GM21423 (cell line): Measurements from ENCODE around the gene NPAS4.
"Not testable (repeated sequence)": the region's sequence is repeated elsewhere in the genome, so short reads cannot be mapped to it uniquely, and the experiment has no call there.

Experiments used
- ATAC-seq: cut with Tn5 transposase; IDR thresholded peaks from one replicate; pipeline ENCODE4 v1.9.1; 2021; ENCODE audit warnings: mild to moderate bottlenecking, moderate library complexity; ENCODE audit not compliant: unreplicated experiment

NPAS4 gene

GRCh38 chr11:66420671-66421476, at the start of gene NPAS4:
TSS of gene NPAS4 (plus strand) at chr11:66421035. CDS start at chr11:66421180, 145 bp downstream.
- no peak for ATAC-seq

DNA sequence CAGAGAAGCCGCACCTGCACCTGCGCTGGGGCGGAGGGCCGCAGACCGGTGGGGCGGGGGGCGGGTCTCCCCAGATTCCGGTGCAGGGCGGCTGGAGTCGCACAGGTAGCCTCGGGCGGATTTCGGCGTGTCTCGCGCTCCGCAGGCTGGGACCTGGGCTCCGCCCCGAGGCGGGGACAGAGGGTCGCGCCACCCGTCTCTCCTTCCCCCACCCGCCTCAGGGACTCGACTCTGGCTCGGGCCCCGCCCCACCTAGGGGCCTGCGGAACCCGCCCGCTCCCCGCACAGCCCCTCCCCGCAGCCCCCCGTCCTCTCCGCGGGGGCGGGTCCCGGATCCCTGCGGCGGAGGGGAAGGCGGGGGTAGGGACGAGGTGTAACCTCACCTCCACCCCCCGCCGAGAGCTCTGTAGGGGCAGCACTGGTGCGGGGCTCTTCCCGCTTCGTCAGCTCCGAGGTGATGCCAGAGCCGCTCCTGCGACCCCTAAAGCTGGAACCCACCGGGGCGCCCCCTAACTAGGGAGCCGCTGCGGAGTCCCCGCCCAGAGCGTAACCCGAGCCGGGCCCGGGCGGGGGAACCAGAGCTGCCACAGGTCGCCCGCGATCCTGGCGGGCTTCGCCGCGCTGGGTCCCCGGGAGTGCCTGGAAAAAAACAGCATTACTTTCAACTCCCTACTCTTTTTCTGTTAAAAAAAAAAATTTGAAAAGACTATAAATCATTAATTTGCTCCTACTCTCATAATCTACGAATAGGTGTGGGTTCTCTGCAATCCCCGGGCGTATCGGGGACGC, 49.0 kb upstream of the NPAS4 start, which contains the start of gene SLC29A2:
Gene SLC29A2 (minus strand): TSS at position 134 of the 789 bp plus-strand sequence. CDS start 169 bp downstream, outside the sequence.
- peak; percentile 53 for ATAC-seq

DNA sequence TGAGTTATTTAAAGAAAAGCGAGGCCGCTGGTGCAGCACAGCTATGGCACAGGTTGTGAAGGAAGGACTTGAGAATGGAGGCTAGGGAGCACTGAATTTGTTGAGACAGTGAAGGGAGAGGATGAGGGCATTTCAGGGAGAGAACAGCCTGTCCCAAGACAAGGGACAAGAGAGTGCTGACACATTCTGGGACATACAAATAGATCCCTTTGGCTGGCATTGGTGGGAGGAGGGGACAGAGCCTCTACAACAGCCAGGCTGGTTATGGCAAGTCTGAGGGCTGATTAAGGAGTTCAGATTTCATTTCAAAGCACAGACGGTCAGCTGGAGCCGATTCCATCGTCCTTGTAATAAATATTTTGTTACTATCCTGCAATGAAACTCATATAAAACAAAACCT, 47.6 kb upstream of the NPAS4 start:
- no peak for ATAC-seq

DNA sequence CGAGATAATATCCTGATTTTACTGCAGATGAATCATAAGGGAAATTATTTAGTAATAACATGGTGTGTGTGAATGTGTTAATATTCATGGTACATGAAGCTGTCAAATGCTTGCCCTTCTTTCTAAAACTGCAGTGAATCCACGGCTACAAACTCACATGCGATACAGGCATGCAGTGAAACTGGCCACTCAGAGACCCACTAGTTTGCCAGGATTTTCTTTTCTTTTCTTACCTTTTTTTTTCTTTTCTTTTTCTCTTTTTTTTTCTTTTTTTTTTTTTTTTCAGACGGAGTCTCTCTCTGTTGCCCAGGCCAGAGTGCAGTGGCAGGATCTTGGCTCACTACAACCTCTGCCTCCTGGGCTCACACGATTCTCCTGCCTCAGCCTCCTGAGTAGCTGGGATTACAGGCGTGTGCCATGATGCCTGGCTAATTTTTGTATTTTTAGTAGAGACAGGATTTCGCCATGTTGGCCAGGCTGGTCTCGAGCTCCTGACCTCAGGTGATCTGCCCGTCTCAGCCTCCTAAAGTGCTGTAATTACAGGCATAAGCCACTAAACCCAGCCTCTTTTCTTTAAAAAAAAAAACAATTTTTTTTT, 47.0 kb upstream of the NPAS4 start:
- not testable (repeated sequence) for ATAC-seq

GRCh38 chr11:66380264-66380663, 40.6 kb upstream of the NPAS4 start:
- ATAC-seq: not testable (repeated sequence)

- ATAC-seq: not testable (repeated sequence)
Observed at GRCh38 chr11:66384316-66384715, 36.5 kb upstream of the NPAS4 start.

DNA sequence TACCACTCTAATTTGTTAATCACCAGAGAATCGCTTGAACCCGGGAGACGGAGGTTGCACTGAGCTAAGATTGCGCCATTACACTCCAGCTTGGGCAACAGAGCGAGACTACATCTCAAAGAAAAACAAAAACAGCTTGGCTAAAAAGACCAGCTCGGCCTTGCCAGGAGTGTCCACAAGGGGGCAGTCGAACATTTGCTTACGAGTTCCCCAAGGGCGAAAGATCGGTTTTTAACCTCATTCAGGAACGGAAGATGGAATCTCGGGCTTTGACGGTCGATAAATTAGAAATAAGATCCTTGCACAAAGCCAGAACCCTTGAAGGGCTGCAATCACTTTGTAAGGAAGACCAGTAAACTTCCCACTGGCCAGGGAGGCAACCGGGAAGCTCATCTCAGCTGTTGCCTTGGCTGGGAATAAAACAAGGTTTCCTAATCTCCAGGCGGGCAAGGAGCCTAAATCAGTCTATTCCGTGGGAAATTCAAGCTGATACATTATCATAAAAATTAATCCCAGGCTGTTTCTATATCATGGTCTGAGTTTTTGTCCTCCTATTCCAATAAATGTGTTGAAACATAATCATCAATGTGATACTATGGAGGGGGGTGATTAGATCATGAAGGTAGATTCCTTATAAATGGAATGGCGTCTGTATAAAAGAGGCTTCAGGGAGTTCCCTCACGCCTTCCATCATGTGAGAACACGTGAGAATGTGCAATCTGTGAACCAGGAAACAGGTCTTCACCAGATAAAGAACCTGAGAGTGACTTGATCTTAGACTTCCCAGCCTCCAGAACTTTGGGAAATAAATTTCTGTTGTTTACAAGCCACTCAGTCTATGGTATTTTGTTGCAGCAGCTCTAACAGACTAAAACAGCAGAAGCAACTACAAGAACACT, 34.4 kb upstream of the NPAS4 start:
- no peak for ATAC-seq

DNA sequence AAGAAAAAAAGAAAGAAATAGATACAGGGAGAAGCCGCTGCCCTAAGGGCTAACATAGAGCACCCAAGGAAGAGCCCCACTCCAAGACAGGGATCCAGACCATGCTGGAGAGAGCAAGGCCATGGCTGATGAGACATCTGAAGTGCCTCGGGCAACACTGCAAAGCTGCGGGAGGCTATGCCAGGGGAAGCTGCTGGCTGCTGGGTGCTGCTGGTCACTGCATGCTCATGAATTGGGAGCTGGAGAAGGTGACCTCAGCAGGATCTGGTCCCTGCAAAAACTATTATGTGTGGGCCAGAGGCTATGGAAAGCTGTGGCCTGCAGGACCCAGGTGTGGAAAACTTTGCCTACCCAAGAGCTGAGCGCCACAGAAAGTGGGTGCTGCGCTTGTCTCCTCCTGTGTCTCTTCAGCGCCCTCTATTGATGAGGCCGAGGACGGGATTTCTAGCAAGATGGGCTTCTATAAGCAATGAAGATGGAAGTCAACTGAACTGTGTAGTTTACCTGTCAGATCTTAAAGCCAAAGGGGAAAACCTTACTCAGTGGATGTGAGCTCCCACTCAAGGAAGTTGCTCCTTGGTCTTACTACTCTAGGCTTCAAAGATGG, 32.0 kb upstream of the NPAS4 start:
- ATAC-seq: no peak

DNA sequence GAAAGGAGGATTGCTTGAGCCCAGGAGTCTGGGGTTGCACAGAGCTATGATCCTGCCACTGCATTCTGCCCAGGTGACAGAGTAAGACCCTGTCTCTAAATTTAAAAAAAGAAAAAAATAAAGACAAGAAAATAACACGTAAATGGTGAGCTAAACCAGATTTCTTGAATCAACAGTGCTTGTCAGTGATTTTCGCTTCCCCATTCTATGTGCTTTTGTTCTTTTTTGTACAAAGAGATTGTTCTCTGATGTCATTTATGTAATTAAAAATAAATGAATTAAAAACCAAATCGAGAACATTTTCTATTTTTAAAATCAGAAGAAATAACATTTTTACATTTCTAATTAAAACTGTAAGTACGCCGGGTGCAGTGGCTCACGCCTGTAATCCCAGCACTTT, 29.5 kb upstream of the NPAS4 start:
- ATAC-seq: no peak

GRCh38 chr11:66393954-66394353, 26.9 kb upstream of the NPAS4 start:
- ATAC-seq: no peak

DNA sequence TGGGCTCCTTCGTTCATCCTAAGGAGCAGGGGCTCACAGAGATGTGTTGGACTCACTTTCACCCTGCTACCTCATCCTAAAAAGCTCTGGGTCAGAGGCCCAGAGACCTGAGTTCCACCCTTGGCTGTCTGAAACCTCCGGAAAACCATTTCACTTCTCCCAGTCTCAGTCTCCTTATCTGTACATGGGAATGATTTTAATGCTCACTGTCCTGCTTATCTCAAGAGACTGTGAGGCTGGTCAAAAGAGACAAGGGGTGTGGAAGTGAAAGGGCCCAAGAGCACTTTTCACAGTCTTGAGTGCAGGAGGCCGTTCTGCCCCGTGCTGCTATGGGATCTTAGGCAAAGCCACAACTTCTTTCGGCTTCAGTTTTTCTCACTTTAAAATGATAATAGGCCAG, 13.2 kb upstream of the NPAS4 start:
- no peak for ATAC-seq

DNA sequence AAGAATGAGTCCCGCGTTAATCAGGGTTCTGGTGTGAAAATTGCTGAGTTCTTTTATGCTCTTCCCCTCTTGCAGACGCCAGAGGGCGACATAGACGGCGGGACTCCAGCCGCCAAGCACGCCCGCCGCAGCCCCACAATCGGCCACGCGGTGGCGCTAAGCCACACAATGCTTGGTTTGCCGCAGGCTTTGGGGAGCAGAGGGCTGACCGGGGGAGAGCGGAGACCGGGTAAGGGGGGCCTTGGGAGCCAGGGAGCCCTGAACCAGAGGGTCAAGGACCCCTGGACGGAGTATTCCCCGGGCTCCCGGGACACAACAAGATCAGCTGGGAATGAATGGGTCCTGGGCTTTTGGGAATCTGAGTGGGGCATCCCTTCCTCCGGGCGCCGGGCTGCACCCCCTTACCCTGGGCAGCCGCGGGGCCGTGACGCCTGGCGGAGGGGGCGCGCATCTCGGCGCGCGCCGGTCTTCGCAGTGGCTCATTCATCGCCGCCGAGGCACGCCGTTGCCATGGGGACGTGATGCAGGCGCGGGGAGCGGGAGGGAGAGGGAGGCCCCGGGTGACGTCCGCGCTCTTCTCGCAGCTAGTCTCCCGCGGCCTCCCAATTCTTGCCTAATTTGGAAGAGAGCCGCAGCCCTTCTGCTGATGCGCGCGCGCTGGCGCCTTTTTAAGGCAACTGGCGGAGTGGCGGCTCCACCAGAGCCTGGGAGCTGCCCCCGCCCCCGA, 12.2 kb upstream of the NPAS4 start:
- ATAC-seq: no peak

- no peak for ATAC-seq
Observed at GRCh38 chr11:66409226-66409625, 11.6 kb upstream of the NPAS4 start.

GRCh38 chr11:66410191-66410590, 10.6 kb upstream of the NPAS4 start:
- no peak for ATAC-seq

DNA sequence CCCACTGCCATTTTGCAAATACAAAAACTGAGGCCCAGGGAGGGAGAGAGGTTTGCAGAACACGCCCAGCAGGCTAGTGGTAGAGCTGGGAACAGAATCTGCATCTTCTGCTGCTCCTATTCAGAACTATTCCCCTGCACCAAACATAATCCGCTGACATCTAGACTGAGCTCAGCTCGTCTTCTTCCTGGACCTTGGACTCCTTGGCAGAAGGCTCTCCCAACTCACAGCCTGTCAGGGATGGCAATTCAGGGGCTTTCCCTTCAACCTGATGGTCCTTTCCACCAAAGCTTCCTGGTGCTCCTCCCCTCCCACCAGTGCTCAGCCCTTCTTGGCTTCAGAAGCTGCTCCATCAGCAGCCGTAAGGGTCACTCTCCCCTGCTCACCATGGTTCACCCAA, 9.5 kb upstream of the NPAS4 start:
- ATAC-seq: no peak

DNA sequence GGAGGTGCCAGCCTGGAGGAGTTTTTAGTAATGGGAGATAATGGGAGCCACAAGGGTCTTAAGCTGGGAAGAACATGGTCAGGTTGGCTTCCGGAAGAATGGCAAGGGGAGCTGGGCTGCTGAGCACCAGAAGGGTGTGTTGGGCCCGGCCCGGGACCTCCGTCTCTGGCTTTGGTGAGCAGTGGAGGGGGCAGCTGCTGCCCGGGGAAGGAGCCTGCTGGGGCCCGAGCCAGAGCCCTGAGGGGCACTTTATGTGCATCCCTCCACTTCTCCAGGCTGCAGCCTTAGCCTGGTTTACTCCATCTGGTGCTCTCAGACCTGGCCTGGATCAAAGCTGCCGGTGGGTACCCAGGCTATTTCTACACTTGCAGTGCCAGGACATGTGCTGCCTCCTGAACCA, 8.7 kb upstream of the NPAS4 start:
- no peak for ATAC-seq

- no peak for ATAC-seq
Observed at GRCh38 chr11:66413167-66413566, 7.7 kb upstream of the NPAS4 start.

GRCh38 chr11:66414120-66414934, 6.5 kb upstream of the NPAS4 start:
- no peak for ATAC-seq

DNA sequence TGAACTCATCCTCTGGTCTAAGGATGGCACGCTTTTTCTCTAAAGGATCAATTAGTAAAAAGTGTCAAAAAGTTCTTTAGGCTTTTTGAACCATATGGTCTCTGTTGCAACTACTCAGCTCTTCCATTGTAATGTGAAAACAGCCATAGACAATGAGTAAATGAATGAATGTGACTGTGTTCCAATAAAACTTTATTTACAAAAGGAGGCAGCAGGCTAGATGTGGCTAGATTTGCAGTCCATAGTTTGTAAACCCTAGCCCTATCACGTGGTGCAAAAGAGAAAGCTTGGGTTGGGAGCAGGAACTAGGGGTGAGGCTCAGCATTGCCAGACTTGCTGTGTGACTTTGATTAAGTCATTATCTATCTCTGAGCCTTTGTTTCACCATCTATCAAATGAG, 5.4 kb upstream of the NPAS4 start:
- no peak for ATAC-seq
